Activated gamma-delta T cell (primary cell): ENCODE results near the gene TCEANC2.
"Not testable (repeated sequence)": the region's sequence is repeated elsewhere in the genome, so short reads cannot be mapped to it uniquely, and the experiment has no call there.

Experiments
- DNase-seq: peaks from one replicate; lab custom pipeline; 2025; lab: John Stamatoyannopoulos, UW

Gene TCEANC2

GRCh38 chr1:54027848-54028247 lies 25.6 kb upstream of the TCEANC2 start:
- no peak for DNase-seq

GRCh38 chr1:54028306-54029251 lies 24.8 kb upstream of the TCEANC2 start:
- no peak for DNase-seq

- DNase-seq, result no peak
These were observed 15.9 kb upstream of the TCEANC2 start for GRCh38 chr1:54037476-54037875.

GRCh38 chr1:54041806-54042205 lies 11.6 kb upstream of the TCEANC2 start:
- DNase-seq, result no peak

GRCh38 chr1:54045496-54045895 lies 7.9 kb upstream of the TCEANC2 start:
- DNase-seq, result no peak

- DNase-seq, result no peak
These were observed 6.6 kb upstream of the TCEANC2 start for GRCh38 chr1:54046671-54047383.

- no peak for DNase-seq
These were observed 5.8 kb upstream of the TCEANC2 start for GRCh38 chr1:54047384-54048305.

- DNase-seq, result not testable (repeated sequence)
These were observed 3.0 kb upstream of the TCEANC2 start for GRCh38 chr1:54050435-54050834.

GRCh38 chr1:54051933-54052430 lies 1.4 kb upstream of the TCEANC2 start:
- DNase-seq, result no peak

- no peak for DNase-seq
These were observed 926 bp upstream of the TCEANC2 start for GRCh38 chr1:54052431-54052933.

GRCh38 chr1:54053745-54054437 lies 483 bp downstream of the TCEANC2 start:
- no peak for DNase-seq

GRCh38 chr1:54054438-54054749 lies 986 bp downstream of the TCEANC2 start:
- no peak for DNase-seq

GRCh38 chr1:54064299-54064698 lies 10.9 kb downstream of the TCEANC2 start:
- no peak for DNase-seq

- DNase-seq, result no peak
These were observed 16.4 kb downstream of the TCEANC2 start for GRCh38 chr1:54069791-54070170.

- no peak for DNase-seq
These were observed 16.9 kb downstream of the TCEANC2 start for GRCh38 chr1:54070171-54070837.

GRCh38 chr1:54077359-54077758 lies 24.0 kb downstream of the TCEANC2 start:
- no peak for DNase-seq

GRCh38 chr1:54080598-54081049 lies 27.2 kb downstream of the TCEANC2 start:
- DNase-seq, result no peak

GRCh38 chr1:54081306-54082270 lies 28.2 kb downstream of the TCEANC2 start:
- DNase-seq, result no peak

- DNase-seq, result no peak
These were observed 31.4 kb downstream of the TCEANC2 start for GRCh38 chr1:54084794-54085193.
